Sigmoid colon (tissue), 7 donors: Measurements from ENCODE around the gene TOMM7. TPM values are rescaled to one million over a fixed set of nuclear protein-coding genes. Genes with fewer than 3 reads are reported as not detected.
"Not testable (repeated sequence)": the region's sequence is repeated elsewhere in the genome, so short reads cannot be mapped to it uniquely, and the experiment has no call there.

Experiments used
- DNase-seq: peaks from one replicate; pipeline ENCODE4 v3.0.0-alpha.2; 2019
- H3K27ac ChIP-seq, 4 donors: fragments of 200-600 bp; sonication (generic); one replicate each; pipeline ENCODE4 v1.5.1; 2016 to 2019; ENCODE audit warnings: mild to moderate bottlenecking in 1 of 4
- H3K27me3 ChIP-seq, 3 donors: fragments of 200-600 bp; sonication (generic); one replicate each; pipeline ENCODE4 v1.5.1; 2019; ENCODE audit warnings: mild to moderate bottlenecking in 1 of 3
- H3K36me3 ChIP-seq, 4 donors: fragments of 200-600 bp; sonication (generic); one replicate each; pipeline ENCODE4 v1.5.1; 2016 to 2019
- H3K4me1 ChIP-seq, 4 donors: fragments of 200-600 bp; sonication (generic); one replicate each; pipeline ENCODE4 v1.5.1; 2017 to 2019
- H3K4me3 ChIP-seq, 4 donors: fragments of 200-600 bp; sonication (generic); one replicate each; pipeline ENCODE4 v1.5.1; 2017 to 2019; ENCODE audit warnings: mild to moderate bottlenecking in 2 of 4, moderate library complexity in 1 of 4
- H3K9me3 ChIP-seq, 4 donors: fragments of 200-600 bp in 3 of 4; sonication (generic) in 3 of 4; one replicate each; pipeline versions ENCODE4 v1.5.1 to v1.6.1; 2013 to 2019
- EP300 ChIP-seq, 4 donors: sonication (generic); formaldehyde crosslinking; IDR thresholded peaks; one replicate each; pipeline ENCODE4 v1.6.1; 2017; ENCODE audit warnings: antibody characterized with exemption in 4 of 4
- POLR2A ChIP-seq, 2 donors: fragments of 450-650 bp; IDR thresholded peaks; one replicate each; pipeline ENCODE4 v1.6.1; 2016; ENCODE audit warnings: antibody characterized with exemption in 2 of 2, mild to moderate bottlenecking in 2 of 2, moderate library complexity in 2 of 2
- POLR2AphosphoS5 ChIP-seq, 4 donors: sonication (generic); formaldehyde crosslinking; IDR thresholded peaks; one replicate each; pipeline ENCODE4 v1.6.1; 2017; ENCODE audit warnings: antibody characterized with exemption in 4 of 4
- WGBS, 2 donors: extraction: QIAGEN DNeasy Blood & Tissue Kit; methylation state at CpG; one replicate each; pipeline ENCODE4 v1.1.7; 2013; 5-methylcytosine and 5-hydroxymethylcytosine counted together
- intact Hi-C: fragments of 100-400 bp; cut with DNase I; formaldehyde crosslinking; loops from one replicate; pipeline ENCODE4 v1.15.1; 2023
- polyA plus RNA-seq, 3 donors: library from polyadenylated mRNA; stranded (reverse); fragments of 200-250 nt; gene quantifications; one replicate each; pipeline ENCODE4 v1.2.3, GENCODE V29; 2013
- total RNA-seq, 4 donors: library from RNA; depleted of rRNA; stranded (reverse); fragments of >200 nt; gene quantifications; one replicate each; pipeline ENCODE4 v1.1.0, GENCODE V29; 2016
- TF ChIP-seq, protein P1 (sequence below), 4 experiments: fragments of 450-650 bp in 3 of 4; fragments of 200-600 bp in 1 of 4; IDR thresholded peaks; one replicate each; pipeline ENCODE4 v1.5.1; 2016 to 2019; ENCODE audit warnings: antibody characterized with exemption in 4 of 4, mild to moderate bottlenecking in 3 of 4, moderate library complexity in 2 of 4
- donor health status: healthy with polysubstance abuse.
- donor health status: Bipolar disorder and iron deficiency.
- donor health status: healthy.

The TOMM7 gene
- total and polyA plus RNA-seq, 7 donors: 148 to 625 (median 326) TPM

DNA sequence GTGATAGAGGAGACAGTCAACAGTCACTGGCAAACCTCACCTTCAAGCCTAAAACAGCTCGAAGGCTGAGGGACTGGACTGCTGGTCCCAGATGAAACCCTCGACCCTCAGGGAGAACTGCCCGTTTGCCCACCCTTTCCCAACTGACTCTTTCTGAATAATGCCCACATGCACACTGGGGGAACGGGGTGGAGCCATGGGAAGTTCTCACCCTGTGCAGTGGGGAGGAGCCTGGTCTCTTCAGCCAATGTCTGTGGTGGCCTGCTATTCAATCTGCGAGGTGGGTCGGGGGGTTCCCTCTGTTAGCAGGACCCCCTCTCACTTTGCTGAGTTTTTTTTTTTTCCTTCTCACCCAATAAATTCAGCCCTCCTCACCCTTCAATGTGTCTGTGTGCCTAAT is 14.5 kb downstream of the TOMM7 start:
- intact Hi-C loops: no loop called here
- H3K36me3 ChIP-seq: peaks cover 0 to 21% (median 7%) of the 10 kb centered on the region in 4 donors
- H3K4me3 ChIP-seq: no peak overlapping the region
- H3K9me3 ChIP-seq: no peaks in the 10 kb centered on the region
- no peak overlapping the region for H3K27ac ChIP-seq
- no peaks in the 10 kb centered on the region for H3K27me3 ChIP-seq
- TF ChIP-seq POLR2AphosphoS5 (IDR thresholded peaks at IDR 0.05): no peak
- no peak for DNase-seq
- WGBS, 2 donors: 88 to 91% methylated on average over 6 of the region's 6 CpGs
- H3K4me1 ChIP-seq: no peaks in the 10 kb centered on the region

DNA sequence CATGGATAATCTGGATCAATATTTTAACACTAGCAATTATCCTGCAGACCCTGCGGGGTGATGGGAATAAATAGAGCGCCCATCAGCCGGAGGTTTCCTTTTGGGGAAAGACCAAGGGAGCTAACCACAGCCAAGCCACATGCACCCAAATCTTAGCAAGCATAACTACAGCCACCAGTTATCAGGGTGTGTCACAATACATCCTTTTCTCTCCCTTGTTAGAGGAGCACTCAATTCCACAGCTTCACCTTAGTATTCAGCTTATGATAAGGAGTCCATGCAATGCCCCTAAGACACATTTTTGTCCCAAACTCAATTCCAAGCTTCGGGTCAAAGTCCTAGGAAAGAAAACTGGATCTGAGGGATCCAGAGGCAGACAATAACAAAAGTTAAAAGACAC is 15.9 kb downstream of the TOMM7 start:
- no peak overlapping the region for H3K4me3 ChIP-seq
- no peaks in the 10 kb centered on the region for H3K27me3 ChIP-seq
- peaks cover 0 to 8% (median 0%) of the 10 kb centered on the region in 4 donors for H3K36me3 ChIP-seq
- H3K27ac ChIP-seq: no peak overlapping the region
- TF ChIP-seq POLR2A (IDR thresholded peaks at IDR 0.05): no peak
- TF ChIP-seq, protein P1, sequence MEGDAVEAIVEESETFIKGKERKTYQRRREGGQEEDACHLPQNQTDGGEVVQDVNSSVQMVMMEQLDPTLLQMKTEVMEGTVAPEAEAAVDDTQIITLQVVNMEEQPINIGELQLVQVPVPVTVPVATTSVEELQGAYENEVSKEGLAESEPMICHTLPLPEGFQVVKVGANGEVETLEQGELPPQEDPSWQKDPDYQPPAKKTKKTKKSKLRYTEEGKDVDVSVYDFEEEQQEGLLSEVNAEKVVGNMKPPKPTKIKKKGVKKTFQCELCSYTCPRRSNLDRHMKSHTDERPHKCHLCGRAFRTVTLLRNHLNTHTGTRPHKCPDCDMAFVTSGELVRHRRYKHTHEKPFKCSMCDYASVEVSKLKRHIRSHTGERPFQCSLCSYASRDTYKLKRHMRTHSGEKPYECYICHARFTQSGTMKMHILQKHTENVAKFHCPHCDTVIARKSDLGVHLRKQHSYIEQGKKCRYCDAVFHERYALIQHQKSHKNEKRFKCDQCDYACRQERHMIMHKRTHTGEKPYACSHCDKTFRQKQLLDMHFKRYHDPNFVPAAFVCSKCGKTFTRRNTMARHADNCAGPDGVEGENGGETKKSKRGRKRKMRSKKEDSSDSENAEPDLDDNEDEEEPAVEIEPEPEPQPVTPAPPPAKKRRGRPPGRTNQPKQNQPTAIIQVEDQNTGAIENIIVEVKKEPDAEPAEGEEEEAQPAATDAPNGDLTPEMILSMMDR (IDR thresholded peaks at IDR 0.05): no peak
- no peak for TF ChIP-seq POLR2AphosphoS5 (IDR thresholded peaks at IDR 0.05)
- no peak for TF ChIP-seq EP300 (IDR thresholded peaks at IDR 0.05)
- WGBS, 2 donors: 86 to 91% methylated on average over 4 of the region's 4 CpGs
- H3K4me1 ChIP-seq: no peaks in the 10 kb centered on the region
- intact Hi-C loops: no loop called here
- no peak for DNase-seq
- H3K9me3 ChIP-seq: no peaks in the 10 kb centered on the region

DNA sequence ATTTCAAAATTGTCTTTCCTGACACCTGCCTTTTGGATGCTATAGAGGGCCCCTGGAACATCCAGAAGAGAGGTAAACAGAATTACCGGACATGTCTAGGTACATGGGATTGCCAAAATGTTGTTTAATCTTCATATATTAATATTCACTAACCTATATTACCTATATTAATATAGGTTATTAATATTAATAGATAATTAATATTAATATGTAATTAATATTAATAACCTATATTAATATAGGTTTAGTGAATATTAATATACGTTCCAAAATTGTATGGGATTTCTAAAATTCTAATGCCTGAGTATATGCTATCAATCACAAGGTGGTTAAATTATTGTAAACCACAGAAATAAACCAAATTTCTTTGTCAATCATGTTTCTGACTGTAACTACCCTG is 17.4 kb downstream of the TOMM7 start:
- no peak for DNase-seq
- Histone ChIP-seq H3K9me3 (no peaks in the 10 kb centered on the region), H3K4me1 (no peaks in the 10 kb centered on the region), H3K27ac (no peak overlapping the region), H3K27me3 (no peaks in the 10 kb centered on the region), H3K36me3 (no peaks in the 10 kb centered on the region), H3K4me3 (no peak overlapping the region)
- WGBS, 2 donors: 56 to 85% methylated on average over 2 of the region's 2 CpGs
- intact Hi-C loops: no loop called here
- TF ChIP-seq EP300 (IDR thresholded peaks at IDR 0.05) (no peak), POLR2A (IDR thresholded peaks at IDR 0.05) (no peak), POLR2AphosphoS5 (IDR thresholded peaks at IDR 0.05) (no peak)
- TF ChIP-seq, protein P1 (IDR thresholded peaks at IDR 0.05): no peak

DNA sequence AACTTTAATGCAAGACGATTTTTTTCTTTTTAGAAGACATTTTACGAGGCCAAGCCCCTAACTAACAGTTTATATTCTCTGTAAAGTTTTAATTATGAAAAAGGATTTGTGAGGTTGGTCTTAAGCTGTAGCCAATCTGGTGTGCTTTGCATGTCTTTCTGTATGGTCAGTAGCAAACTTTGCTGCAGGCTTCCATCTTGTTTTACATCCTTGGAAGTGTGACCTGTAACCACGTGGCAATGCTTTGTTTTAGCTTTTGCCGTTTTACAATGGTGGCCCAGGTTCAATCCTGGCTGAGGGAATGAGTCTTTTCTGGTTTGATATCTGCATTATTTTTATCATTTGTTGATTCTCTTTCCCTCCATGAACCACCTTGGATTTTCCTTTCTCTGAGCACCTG is 19.8 kb downstream of the TOMM7 start:
- H3K9me3 ChIP-seq, DNase-seq, H3K27me3 ChIP-seq, intact Hi-C loops, H3K36me3 ChIP-seq, H3K4me1 ChIP-seq, H3K27ac ChIP-seq, H3K4me3 ChIP-seq: not testable (repeated sequence)
- 53 to 68% methylated on average over 4 of the region's 4 CpGs for WGBS, 2 donors

DNA sequence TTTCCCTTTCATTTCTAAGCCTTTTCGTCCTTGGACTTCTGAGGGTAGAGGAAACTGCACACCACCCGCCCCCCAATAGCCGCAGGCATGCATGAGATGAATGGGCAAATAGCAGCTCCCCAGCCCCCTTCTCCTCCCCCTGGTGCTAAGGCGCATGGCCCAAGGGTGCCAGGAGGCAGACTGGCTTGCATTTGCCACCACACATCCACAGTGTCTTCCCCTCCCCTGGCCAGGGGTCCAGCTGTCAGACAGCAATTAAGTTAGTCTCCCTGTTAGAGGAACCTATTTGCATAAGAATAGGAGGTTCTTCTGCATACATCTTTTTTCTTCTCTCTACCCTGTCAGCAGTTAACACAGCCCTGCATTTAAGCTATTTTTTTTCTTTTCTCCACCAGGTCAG is 20.2 kb downstream of the TOMM7 start:
- Histone ChIP-seq H3K27ac (no peak overlapping the region), H3K4me3 (no peak overlapping the region), H3K36me3 (no peaks in the 10 kb centered on the region), H3K9me3 (no peaks in the 10 kb centered on the region), H3K4me1 (no peaks in the 10 kb centered on the region), H3K27me3 (no peaks in the 10 kb centered on the region)
- WGBS, 2 donors: 91 to 92% methylated on average over 4 of the region's 4 CpGs
- DNase-seq: no peak
- TF ChIP-seq POLR2A (IDR thresholded peaks at IDR 0.05): no peak
- no peak for TF ChIP-seq POLR2AphosphoS5 (IDR thresholded peaks at IDR 0.05)
- TF ChIP-seq, protein P1 (IDR thresholded peaks at IDR 0.05): no peak
- no peak for TF ChIP-seq EP300 (IDR thresholded peaks at IDR 0.05)
- intact Hi-C loops: no loop called here

DNA sequence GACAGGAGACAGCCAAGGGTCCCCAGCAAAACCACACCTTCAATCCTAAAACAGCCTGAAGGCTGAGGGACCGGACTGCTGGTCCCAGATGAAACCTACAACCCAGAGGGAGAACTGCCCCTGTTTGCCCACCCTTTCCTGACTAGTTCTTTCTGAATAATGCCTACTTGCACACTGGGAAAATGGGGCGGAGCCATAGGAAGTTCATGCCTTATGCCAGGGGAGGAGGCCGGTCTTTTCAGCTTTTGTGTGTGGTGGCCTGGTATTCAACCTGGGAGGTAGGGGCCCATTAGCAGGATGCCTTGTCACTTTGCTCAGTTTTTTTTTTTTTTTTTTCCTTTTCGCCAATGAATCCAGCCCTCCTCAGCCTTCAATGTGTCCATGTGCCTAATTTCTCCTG is 20.7 kb downstream of the TOMM7 start:
- no peaks in the 10 kb centered on the region for H3K4me1 ChIP-seq
- TF ChIP-seq EP300 (IDR thresholded peaks at IDR 0.05) (no peak), POLR2AphosphoS5 (IDR thresholded peaks at IDR 0.05) (no peak), POLR2A (IDR thresholded peaks at IDR 0.05) (no peak)
- TF ChIP-seq, protein P1 (IDR thresholded peaks at IDR 0.05): no peak
- no peaks in the 10 kb centered on the region for H3K9me3 ChIP-seq
- no peak overlapping the region for H3K4me3 ChIP-seq
- no peak for DNase-seq
- intact Hi-C loops: no loop called here
- WGBS, 2 donors: 91 to 96% methylated on average over 4 of the region's 4 CpGs
- H3K27ac ChIP-seq: no peak overlapping the region
- no peaks in the 10 kb centered on the region for H3K36me3 ChIP-seq
- no peaks in the 10 kb centered on the region for H3K27me3 ChIP-seq
